Upper lobe of left lung (tissue), 6 donors: ENCODE data around the gene MTSS2. TPM values are rescaled to one million over a fixed set of nuclear protein-coding genes. Genes with fewer than 3 reads are reported as not detected.

Source experiments
- ATAC-seq, 2 donors: fragments of 200-7000 bp; cut with Tn5 transposase; one replicate each; pipeline ENCODE4 v1.9.1; 2022; ENCODE audit warnings: mild to moderate bottlenecking in 2 of 2, moderate library complexity in 2 of 2; ENCODE audit not compliant: low FRiP score in 2 of 2
- DNase-seq, 2 donors: peaks; one replicate each; pipeline ENCODE4 v3.0.0-alpha.2; 2019 to 2020
- H3K27ac ChIP-seq, 4 donors: fragments of 200-600 bp; sonication (generic); one replicate each; pipeline ENCODE4 v1.5.1; 2016 to 2019
- H3K27me3 ChIP-seq, 4 donors: fragments of 200-600 bp; sonication (generic); one replicate each; pipeline ENCODE4 v1.5.1; 2017 to 2019
- H3K36me3 ChIP-seq, 4 donors: fragments of 200-600 bp; sonication (generic); one replicate each; pipeline ENCODE4 v1.5.1; 2016 to 2019
- H3K4me1 ChIP-seq, 4 donors: fragments of 200-600 bp; sonication (generic); one replicate each; pipeline ENCODE4 v1.5.1; 2018 to 2019
- H3K4me3 ChIP-seq, 4 donors: fragments of 200-600 bp; sonication (generic); one replicate each; pipeline ENCODE4 v1.5.1; 2017 to 2019; ENCODE audit warnings: mild to moderate bottlenecking in 2 of 4, moderate library complexity in 1 of 4
- H3K9me3 ChIP-seq, 4 donors: fragments of 200-600 bp; sonication (generic); one replicate each; pipeline ENCODE4 v1.5.1; 2018 to 2019
- EP300 ChIP-seq, 4 donors: sonication (generic); formaldehyde crosslinking; IDR thresholded peaks; one replicate each; pipeline ENCODE4 v1.5.1; 2017; ENCODE audit warnings: antibody characterized with exemption in 4 of 4, control low read depth in 2 of 4
- POLR2A ChIP-seq, 4 donors: fragments of 450-650 bp; IDR thresholded peaks; one replicate each; pipeline ENCODE4 v1.5.1; 2016 to 2017; ENCODE audit warnings: antibody characterized with exemption in 4 of 4, mild to moderate bottlenecking in 2 of 4
- POLR2AphosphoS5 ChIP-seq, 2 donors: sonication (generic); formaldehyde crosslinking; IDR thresholded peaks; one replicate each; pipeline ENCODE4 v1.5.1; 2017; ENCODE audit warnings: antibody characterized with exemption in 2 of 2
- WGBS, 2 donors: methylation state at CpG; one replicate each; pipeline ENCODE4 v1.1.5; 2017 to 2018; 5-methylcytosine and 5-hydroxymethylcytosine counted together
- total RNA-seq, 6 donors: library from RNA; depleted of rRNA in 4 of 6; stranded (reverse); fragments of >200 nt in 4 of 6; gene quantifications; one replicate each; pipeline versions ENCODE4 v1.1.0 to v1.2.1, GENCODE V29; 2016 to 2021
- TF ChIP-seq, protein P1 (sequence below), 6 experiments: fragments of 450-650 bp in 4 of 6; fragments of 200-600 bp in 2 of 6; sonication (generic) in 2 of 6; IDR thresholded peaks; one replicate each; pipeline ENCODE4 v1.5.1; 2016 to 2019; ENCODE audit warnings: antibody characterized with exemption in 6 of 6
- donor health status: DM: no; HTN: no; CAD: no; lungs with moderate emphysema.
- donor health status: DM: no; HTN: yes; CAD: no; lungs with severe emphysema.

MTSS2 gene
- total RNA-seq, 6 donors from 2014 or later: 40.7 to 202 (median 72.4) TPM

DNA sequence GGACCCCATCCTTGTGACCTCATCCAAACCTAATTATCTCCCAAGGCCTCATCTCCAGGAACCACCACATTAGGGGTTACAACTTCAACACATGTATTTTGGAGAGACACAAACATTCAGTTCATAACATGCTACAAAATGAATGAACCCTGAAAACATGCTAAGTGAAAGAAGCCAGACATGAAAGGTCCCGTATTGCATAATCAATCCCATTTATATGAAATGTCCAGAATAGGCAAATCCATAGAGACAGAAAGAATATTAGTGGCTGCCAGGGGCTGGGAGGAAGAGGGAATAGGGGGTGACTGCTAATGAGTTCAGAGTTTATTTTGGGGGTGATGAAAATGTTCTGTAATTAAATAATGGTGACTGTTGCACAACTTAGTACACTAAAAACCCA, 43.2 kb downstream of the MTSS2 start:
- Histone ChIP-seq H3K4me1 (no peaks in the 10 kb centered on the region), H3K36me3 (no peaks in the 10 kb centered on the region), H3K9me3 (no peaks in the 10 kb centered on the region), H3K27me3 (no peaks in the 10 kb centered on the region), H3K27ac (no peak overlapping the region), H3K4me3 (no peak overlapping the region)
- TF ChIP-seq, protein P1, sequence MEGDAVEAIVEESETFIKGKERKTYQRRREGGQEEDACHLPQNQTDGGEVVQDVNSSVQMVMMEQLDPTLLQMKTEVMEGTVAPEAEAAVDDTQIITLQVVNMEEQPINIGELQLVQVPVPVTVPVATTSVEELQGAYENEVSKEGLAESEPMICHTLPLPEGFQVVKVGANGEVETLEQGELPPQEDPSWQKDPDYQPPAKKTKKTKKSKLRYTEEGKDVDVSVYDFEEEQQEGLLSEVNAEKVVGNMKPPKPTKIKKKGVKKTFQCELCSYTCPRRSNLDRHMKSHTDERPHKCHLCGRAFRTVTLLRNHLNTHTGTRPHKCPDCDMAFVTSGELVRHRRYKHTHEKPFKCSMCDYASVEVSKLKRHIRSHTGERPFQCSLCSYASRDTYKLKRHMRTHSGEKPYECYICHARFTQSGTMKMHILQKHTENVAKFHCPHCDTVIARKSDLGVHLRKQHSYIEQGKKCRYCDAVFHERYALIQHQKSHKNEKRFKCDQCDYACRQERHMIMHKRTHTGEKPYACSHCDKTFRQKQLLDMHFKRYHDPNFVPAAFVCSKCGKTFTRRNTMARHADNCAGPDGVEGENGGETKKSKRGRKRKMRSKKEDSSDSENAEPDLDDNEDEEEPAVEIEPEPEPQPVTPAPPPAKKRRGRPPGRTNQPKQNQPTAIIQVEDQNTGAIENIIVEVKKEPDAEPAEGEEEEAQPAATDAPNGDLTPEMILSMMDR (IDR thresholded peaks at IDR 0.05): no peak
- DNase-seq (no peak), ATAC-seq (no peak)
- 77 to 80% methylated on average over 1 of the region's 1 CpG for WGBS, 2 donors

DNA sequence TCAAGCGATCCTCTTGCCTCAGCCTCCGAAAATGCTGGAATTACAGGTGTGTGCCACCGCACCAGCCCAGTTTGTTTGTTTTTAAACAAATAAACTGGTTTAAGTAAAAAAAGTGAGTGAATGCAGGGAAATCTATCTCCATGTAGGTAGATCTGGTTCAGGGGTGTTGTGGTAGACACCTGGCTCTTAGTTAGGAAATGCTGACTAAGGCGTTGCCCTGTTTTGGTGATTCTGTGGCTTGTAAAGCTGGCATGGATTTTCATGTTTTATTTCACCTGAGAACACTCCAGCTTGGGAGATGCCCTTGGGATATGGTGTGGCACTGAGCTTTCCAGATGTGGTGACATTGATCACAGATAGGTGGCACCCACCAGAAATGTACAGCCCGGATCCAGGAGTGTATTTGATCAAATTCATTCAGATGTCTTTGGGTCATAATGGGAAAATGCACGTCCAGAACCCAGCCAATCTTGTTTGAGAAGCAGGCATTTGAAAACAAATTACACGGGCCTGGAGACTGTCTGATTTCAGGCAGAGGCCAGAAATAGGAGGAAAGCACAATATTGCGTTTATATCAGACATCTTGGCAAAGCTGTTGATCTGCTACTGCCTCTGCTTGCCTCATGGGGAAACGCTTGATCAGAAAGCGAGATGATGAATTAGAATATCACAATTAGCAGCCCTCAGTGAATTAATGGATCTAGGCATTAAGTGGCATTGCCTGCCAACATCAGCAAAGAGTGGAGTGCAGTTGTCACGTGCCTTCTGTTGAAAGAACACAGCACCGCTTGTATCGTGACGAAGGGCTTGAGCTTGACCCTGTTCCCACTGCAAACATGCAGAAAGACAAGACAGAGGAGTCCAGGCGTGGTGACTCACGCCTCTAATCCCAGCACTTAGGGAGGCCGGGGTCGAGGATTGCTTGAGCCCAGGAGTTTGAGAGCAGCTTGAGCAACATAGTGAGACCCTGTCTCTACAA, 46.8 kb downstream of the MTSS2 start:
- Histone ChIP-seq H3K9me3 (no peaks in the 10 kb centered on the region), H3K36me3 (no peaks in the 10 kb centered on the region), H3K4me3 (no peak overlapping the region), H3K27me3 (no peaks in the 10 kb centered on the region), H3K27ac (no peak overlapping the region), H3K4me1 (no peaks in the 10 kb centered on the region)
- ATAC-seq (peak in 1 of 2 donors; percentile 76), DNase-seq (peak in 1 of 2 donors; percentile 59)
- TF ChIP-seq, protein P1 (IDR thresholded peaks at IDR 0.05): no peak
- TF ChIP-seq POLR2A (IDR thresholded peaks at IDR 0.05): no peak
- TF ChIP-seq POLR2AphosphoS5 (IDR thresholded peaks at IDR 0.05): no peak
- no peak for TF ChIP-seq EP300 (IDR thresholded peaks at IDR 0.05)
- WGBS, 2 donors: 78% methylated on average over 17 to 18 of the region's 18 CpGs

Other genes with a start within 250 kb of the MTSS2 start
- 10 to 100 TPM; 12.5 to 50.3 (median 26.1) TPM for gene ST3GAL2, start 247.0 kb downstream of the MTSS2 start, total RNA-seq
- 10 to 100 TPM; 16.0 to 51.3 (median 24.5) TPM for gene FCSK, start 231.5 kb downstream of the MTSS2 start, total RNA-seq
- gene COG4, start 162.5 kb downstream of the MTSS2 start, total RNA-seq: 100 to 1,000 TPM in 1 of 6 donors, 10 to 100 TPM in 5; 35.0 to 111 (median 59.6) TPM
- 100 to 1,000 TPM in 3 of 6 donors, 10 to 100 TPM in 3; 63.9 to 168 (median 105) TPM for gene SF3B3, start 162.2 kb downstream of the MTSS2 start, total RNA-seq
- 10 to 100 TPM in 5 of 6 donors, 1 to 10 TPM in 1; 3.0 to 32.1 (median 14.8) TPM for gene IL34, start 39.5 kb downstream of the MTSS2 start, total RNA-seq
- 100 to 1,000 TPM in 2 of 6 donors, 10 to 100 TPM in 4; 39.6 to 145 (median 57.4) TPM for gene VAC14, start 115.1 kb upstream of the MTSS2 start, total RNA-seq